H1 (cell line): ENCODE measurements around the gene DPH6. TPM values are rescaled to one million over a fixed set of nuclear protein-coding genes. Genes with fewer than 3 reads are reported as not detected.

Experiments
- CTCF ChIA-PET: fragments of 300-600 bp; sonication (Branson Sonifier 250); formaldehyde crosslinking; loops from one replicate; lab custom pipeline; 2021; ENCODE audit not compliant: partially characterized antibody; lab: Charles Lee
- POLR2A ChIA-PET: fragments of 300-600 bp; sonication (Branson Sonifier 250); formaldehyde crosslinking; loops from one replicate; lab custom pipeline; 2021; ENCODE audit warnings: inconsistent platforms; ENCODE audit not compliant: partially characterized antibody; lab: Charles Lee
- DNase-seq, 2 experiments: peaks; one replicate each; pipeline versions ENCODE4 v3.0.0 to v3.0.0-alpha.2; 2010 to 2022; ENCODE audit warnings: low spot score in 2 of 2, low read depth in 1 of 2, mixed read lengths in 1 of 2
- FAIRE-seq: peaks from 2 replicates; lab custom pipeline; 2011; peaks lifted over from hg19 to GRCh38; lab: Jason Lieb, UNC
- H2AFZ ChIP-seq: 2 replicates; pipeline ENCODE4 v1.8.1; 2012; ENCODE audit warnings: low read length, inconsistent platforms
- H2AK5ac ChIP-seq: 2 replicates; pipeline ENCODE4 v1.6.1; 2013; ENCODE audit warnings: low read depth, low read length
- H2BK120ac ChIP-seq: replicated peaks from 2 replicates; pipeline ENCODE3; 2013; ENCODE audit warnings: low read depth, low read length, inconsistent platforms
- H2BK12ac ChIP-seq: 2 replicates; pipeline ENCODE4 v1.6.1; 2013; ENCODE audit warnings: low read depth, low read length
- H2BK15ac ChIP-seq: 2 replicates; pipeline ENCODE4 v1.6.1; 2013; ENCODE audit warnings: low read length
- H2BK20ac ChIP-seq: 2 replicates; pipeline ENCODE4 v1.6.1; 2013; ENCODE audit warnings: low read length
- H2BK5ac ChIP-seq: 2 replicates; pipeline ENCODE4 v1.6.1; 2013; ENCODE audit warnings: low read depth, low read length
- H3K14ac ChIP-seq: 2 replicates; pipeline ENCODE4 v1.6.1; 2013; ENCODE audit warnings: inconsistent platforms; ENCODE audit not compliant: insufficient read length
- H3K18ac ChIP-seq: 2 replicates; pipeline ENCODE4 v1.6.1; 2013; ENCODE audit warnings: low read length; ENCODE audit errors: extremely low read depth
- H3K23ac ChIP-seq: 2 replicates; pipeline ENCODE4 v1.6.1; 2013; ENCODE audit warnings: inconsistent platforms; ENCODE audit not compliant: insufficient read length
- H3K23me2 ChIP-seq: 2 replicates; pipeline ENCODE4 v1.6.1; 2013; ENCODE audit warnings: low read depth, low read length
- H3K27ac ChIP-seq: 2 replicates; pipeline ENCODE4 v1.6.1; 2011; ENCODE audit warnings: low read depth, low read length, inconsistent platforms
- H3K27me3 ChIP-seq, 4 experiments: replicated peaks in 1 of 4; 1 replicate in 1 of 4; 2 replicates in 3 of 4; pipeline versions ENCODE4 v1.6.1 to v1.8.1; 2011 to 2013; ENCODE audit warnings: low read length in 3 of 4, mild to moderate bottlenecking in 3 of 4, inconsistent platforms in 2 of 4, mixed read lengths in 2 of 4, moderate library complexity in 1 of 4; ENCODE audit not compliant: control insufficient read depth in 3 of 4, insufficient read depth in 3 of 4; ENCODE audit errors: extremely low read depth in 1 of 4
- H3K36me3 ChIP-seq, 4 experiments: 2 replicates each; pipeline versions ENCODE4 v1.6.1 to v1.8.1; 2011 to 2013; ENCODE audit warnings: mild to moderate bottlenecking in 4 of 4, low read length in 3 of 4, moderate library complexity in 2 of 4, control low read depth in 1 of 4, inconsistent platforms in 1 of 4; ENCODE audit not compliant: insufficient read depth in 4 of 4, control insufficient read depth in 2 of 4
- H3K4ac ChIP-seq: replicated peaks from 2 replicates; pipeline ENCODE3; 2013; ENCODE audit warnings: low read length, low read depth, mixed read lengths, inconsistent platforms; ENCODE audit not compliant: insufficient read length
- H3K4me1 ChIP-seq, 4 experiments: replicated peaks in 1 of 4; 1 replicate in 1 of 4; 2 replicates in 3 of 4; pipeline versions ENCODE4 v1.6.1 to v1.8.1; 2011 to 2013; ENCODE audit warnings: low read length in 3 of 4, inconsistent platforms in 2 of 4, mixed read lengths in 1 of 4; ENCODE audit not compliant: insufficient read depth in 4 of 4, control insufficient read depth in 3 of 4
- H3K4me2 ChIP-seq, 2 experiments: 2 replicates each; pipeline versions ENCODE4 v1.6.1 to v1.8.1; 2011 to 2013; ENCODE audit warnings: low read depth in 2 of 2, low read length in 2 of 2, control low read depth in 1 of 2, inconsistent platforms in 1 of 2, mild to moderate bottlenecking in 1 of 2; ENCODE audit not compliant: insufficient read depth in 1 of 2
- H3K4me3 ChIP-seq, 4 experiments: fragments of 200-600, 300-600 bp in 1 of 4; sonication (generic), shearing (Covaris generic), sonication (Bioruptor Twin) in 1 of 4; 2 replicates each; pipeline versions ENCODE4 v1.5.1 to v1.8.1; 2011 to 2016; ENCODE audit warnings: low read length in 4 of 4, low read depth in 3 of 4, control low read depth in 2 of 4, inconsistent platforms in 2 of 4, mild to moderate bottlenecking in 2 of 4, mixed read lengths in 1 of 4, moderate library complexity in 1 of 4; ENCODE audit not compliant: insufficient read depth in 2 of 4; ENCODE audit errors: extremely low read depth in 1 of 4
- H3K56ac ChIP-seq: replicated peaks from 2 replicates; pipeline ENCODE3; 2013; ENCODE audit warnings: low read depth, mild to moderate bottlenecking, mixed read lengths, low read length, inconsistent platforms; ENCODE audit not compliant: insufficient read length
- H3K79me1 ChIP-seq: 2 replicates; pipeline ENCODE4 v1.6.1; 2013; ENCODE audit warnings: low read depth, low read length, control low read depth
- H3K79me2 ChIP-seq, 2 experiments: 2 replicates each; pipeline versions ENCODE4 v1.6.1 to v1.8.1; 2012 to 2013; ENCODE audit warnings: low read length in 2 of 2, mild to moderate bottlenecking in 2 of 2, inconsistent platforms in 1 of 2; ENCODE audit not compliant: insufficient read depth in 2 of 2, control insufficient read depth in 1 of 2
- H3K9ac ChIP-seq, 4 experiments: replicated peaks in 1 of 4; 1 replicate in 1 of 4; 2 replicates in 3 of 4; pipeline versions ENCODE4 v1.6.1 to v1.8.1; 2011 to 2013; ENCODE audit warnings: low read depth in 3 of 4, low read length in 3 of 4, control low read depth in 2 of 4, mild to moderate bottlenecking in 2 of 4, moderate library complexity in 2 of 4, inconsistent platforms in 1 of 4; ENCODE audit errors: extremely low read depth in 1 of 4
- H3K9me3 ChIP-seq, 2 experiments: 2 replicates each; pipeline versions ENCODE4 v1.6.1 to v1.8.1; 2012 to 2013; ENCODE audit warnings: mild to moderate bottlenecking in 2 of 2, moderate library complexity in 2 of 2, control low read depth in 1 of 2, inconsistent platforms in 1 of 2, low read depth in 1 of 2, low read length in 1 of 2, mixed read lengths in 1 of 2; ENCODE audit not compliant: insufficient read depth in 2 of 2
- H4K20me1 ChIP-seq, 2 experiments: replicated peaks in 1 of 2; 2 replicates each; pipeline versions ENCODE3 to v1.8.1; 2011 to 2013; ENCODE audit warnings: inconsistent platforms in 2 of 2, low read length in 2 of 2, mild to moderate bottlenecking in 1 of 2; ENCODE audit not compliant: insufficient read depth in 2 of 2, control insufficient read depth in 1 of 2
- H4K5ac ChIP-seq: 2 replicates; pipeline ENCODE4 v1.6.1; 2013; ENCODE audit warnings: low read length, low read depth, mixed read lengths, inconsistent platforms; ENCODE audit not compliant: insufficient read length
- H4K8ac ChIP-seq: 2 replicates; pipeline ENCODE4 v1.8.0; 2013; ENCODE audit warnings: mild to moderate bottlenecking, moderate library complexity, low read length, inconsistent platforms; ENCODE audit not compliant: insufficient read depth; ENCODE audit errors: extremely low read depth
- H4K91ac ChIP-seq: replicated peaks from 2 replicates; pipeline ENCODE3; 2013; ENCODE audit warnings: low read length, mixed read lengths, inconsistent platforms; ENCODE audit not compliant: insufficient read length
- ATF2 ChIP-seq: IDR thresholded peaks from 2 replicates; pipeline ENCODE4 v1.6.1; 2012; ENCODE audit warnings: low read length, inconsistent platforms
- EP300 ChIP-seq, 2 experiments: IDR thresholded peaks; 1 replicate in 1 of 2; 2 replicates in 1 of 2; pipeline ENCODE4 v1.6.1; 2011 to 2012; ENCODE audit warnings: low read depth in 2 of 2, low read length in 2 of 2, mild to moderate bottlenecking in 2 of 2, borderline replicate concordance in 1 of 2, inconsistent platforms in 1 of 2, moderate library complexity in 1 of 2
- EZH2 ChIP-seq: fragments of 200-600 bp; sonication (generic); IDR thresholded peaks from 2 replicates; pipeline ENCODE4 v1.7.1; 2012; ENCODE audit warnings: low read depth, mild to moderate bottlenecking, moderate library complexity, low read length, inconsistent platforms; ENCODE audit not compliant: severe bottlenecking
- FOSL1 ChIP-seq: IDR thresholded peaks from 2 replicates; pipeline ENCODE4 v1.6.1; 2011; ENCODE audit warnings: mild to moderate bottlenecking, low read depth, low read length, moderate library complexity; ENCODE audit not compliant: insufficient read depth
- HDAC2 ChIP-seq, 2 experiments: fragments of 300-600 bp in 1 of 2; sonication (generic) in 1 of 2; IDR thresholded peaks; 2 replicates each; pipeline ENCODE4 v1.6.1; 2011 to 2012; ENCODE audit warnings: low read depth in 2 of 2, low read length in 2 of 2, mild to moderate bottlenecking in 2 of 2, moderate library complexity in 2 of 2, borderline replicate concordance in 1 of 2, inconsistent platforms in 1 of 2
- KDM4A ChIP-seq: IDR thresholded peaks from one replicate; pipeline ENCODE4 v1.7.1; 2012; ENCODE audit warnings: low read depth, mild to moderate bottlenecking, moderate library complexity, low read length, inconsistent platforms; ENCODE audit not compliant: severe bottlenecking
- RAD21 ChIP-seq, 2 experiments: IDR thresholded peaks in 1 of 2; conservative IDR thresholded peaks in 1 of 2; 2 replicates each; pipeline ENCODE4 v1.6.1; 2011; ENCODE audit warnings: low read depth in 2 of 2, low read length in 2 of 2, improper control_type of control experiment in 1 of 2, inconsistent platforms in 1 of 2, mild to moderate bottlenecking in 1 of 2, moderate library complexity in 1 of 2
- RBBP5 ChIP-seq: IDR thresholded peaks from 2 replicates; pipeline ENCODE4 v1.7.1; 2012; ENCODE audit warnings: low read depth, mild to moderate bottlenecking, inconsistent platforms, low read length, moderate library complexity, borderline replicate concordance
- RFX5 ChIP-seq: IDR thresholded peaks from 2 replicates; pipeline ENCODE4 v1.6.1; 2011; ENCODE audit warnings: low read depth, low read length, improper control_type of control experiment, borderline replicate concordance
- RNF2 ChIP-seq: fragments of 200-900, 300-1000 bp; sonication (generic); IDR thresholded peaks from 2 replicates; pipeline ENCODE4 v1.7.1; 2016; ENCODE audit warnings: borderline replicate concordance, low read depth, mild to moderate bottlenecking, antibody characterized with exemption, low read length; ENCODE audit not compliant: poor library complexity, severe bottlenecking; ENCODE audit errors: missing control alignments
- TEAD4 ChIP-seq: IDR thresholded peaks from 2 replicates; pipeline ENCODE4 v1.6.1; 2012; ENCODE audit warnings: low read depth, low read length, inconsistent platforms, mixed read lengths
- polyA plus RNA-seq, 7 experiments: library from polyadenylated mRNA; depleted of rRNA in 3 of 7; stranded (reverse) in 5 of 7; unstranded in 2 of 7; fragments of >200 nt in 5 of 7; fragments of 200-250 nt in 2 of 7; gene quantifications; 1 replicate in 5 of 7; 2 replicates in 1 of 7; 4 replicates in 1 of 7; pipeline versions ENCODE4 v1.2.1 to v1.2.3, GENCODE V29; 2011 to 2013; ENCODE audit warnings: missing spikeins in 2 of 7, mixed read lengths in 2 of 7
- total RNA-seq: library from RNA; stranded (reverse); fragmentation: NEBNext Ultra II Directional; extraction: Animal tissue kit (Norgen Biotek cat#: 25700); gene quantifications from 2 replicates; pipeline ENCODE4 v1.2.1, GENCODE V29; 2021

Gene DPH6
- total and polyA plus RNA-seq, 2 of the 8 experiments (the other 6 are each of a cell fraction or from before 2014, with no cell fraction given) = 21.6 to 30.5 TPM

- no peak overlapping the region for H3K56ac ChIP-seq
- FAIRE-seq (no peak), DNase-seq (no peak)
- ChIA-PET CTCF (interaction anchor here (0.5 to 1.1 kb wide), 3 partner anchors 8 to 94 kb away, joined by 3 read pairs; no protein-coding TSS in a partner anchor), POLR2A (no interaction called here)
- H3K23me2 ChIP-seq = no peaks in the 10 kb centered on the region
- H3K4me1 ChIP-seq = no peaks in the 10 kb centered on the region
- H2AFZ ChIP-seq = no peak overlapping the region
- no peak overlapping the region for H3K9ac ChIP-seq
- no peak overlapping the region for H3K18ac ChIP-seq
- H4K20me1 ChIP-seq = no peaks in the 10 kb centered on the region
- no peak overlapping the region for H4K91ac ChIP-seq
- H2BK12ac ChIP-seq = no peak overlapping the region
- H3K23ac ChIP-seq = no peak overlapping the region
- no peak overlapping the region for H2AK5ac ChIP-seq
- no peaks in the 10 kb centered on the region for H3K79me2 ChIP-seq
- no peak overlapping the region for H2BK15ac ChIP-seq
- 0 out of 4 replicates have a peak, but pooled peaks cover 0 to under 1% of the 10 kb centered on the region in 2 experiments for H3K9me3 ChIP-seq
- no peak overlapping the region for H4K5ac ChIP-seq
- no peak overlapping the region for H3K4me3 ChIP-seq
- H3K14ac ChIP-seq = no peak overlapping the region
- no peaks in the 10 kb centered on the region for H3K36me3 ChIP-seq
- H2BK5ac ChIP-seq = no peak overlapping the region
- no peak overlapping the region for H2BK120ac ChIP-seq
- H3K27me3 ChIP-seq = no peaks in the 10 kb centered on the region
- H3K4ac ChIP-seq = no peak overlapping the region
- H3K27ac ChIP-seq = no peak overlapping the region
- H2BK20ac ChIP-seq = no peak overlapping the region
- H3K4me2 ChIP-seq = no peak overlapping the region
- H4K8ac ChIP-seq = no peak overlapping the region
- H3K79me1 ChIP-seq = no peaks in the 10 kb centered on the region
- TF ChIP-seq HDAC2 (IDR thresholded peaks at IDR 0.05; ENCODE audit: borderline replicate concordance in 1 of 2, low read depth in 2 of 2, low read length in 2 of 2) (no peak), RBBP5 (no peak), TEAD4 (no peak), RFX5 (no peak), FOSL1 (no peak), RNF2 (no peak), EP300 (IDR thresholded peaks at IDR 0.05; ENCODE audit: borderline replicate concordance in 1 of 2, low read depth in 2 of 2, low read length in 2 of 2) (no peak), ATF2 (no peak), KDM4A (no peak), EZH2 (no peak), RAD21 (IDR thresholded peaks at IDR 0.05 in 1 of 2, conservative IDR thresholded peaks at IDR 0.05 in 1 of 2; ENCODE audit: low read depth in 2 of 2, low read length in 2 of 2) (no peak)
Observed at GRCh38 chr15:35351059-35351458, 194.9 kb downstream of the DPH6 start.
